HEK293 (cell line): ENCODE results near the gene PGM2.

Experiments used
- CTCF ChIA-PET: fragments of 350-600 bp; formaldehyde crosslinking; extraction: SDS; loops from one replicate; lab custom pipeline; 2021; ENCODE audit warnings: antibody characterized with exemption; lab: Yijun Ruan, JAX
- POLR2A ChIA-PET: fragments of 300-600 bp; formaldehyde crosslinking; extraction: SDS; loops from one replicate; lab custom pipeline; 2020; ENCODE audit warnings: antibody characterized with exemption, inconsistent platforms; lab: Yijun Ruan, JAX
- H3K27ac ChIP-seq: fragments of 200-500 bp; sonication (Bioruptor generic); 2 replicates; pipeline ENCODE4 v1.5.1; 2014; ENCODE audit warnings: low read depth, low read length, control low read depth, inconsistent platforms; ENCODE audit errors: extremely low read depth
- H3K36me3 ChIP-seq, 2 experiments: fragments of 200-500 bp in 1 of 2; sonication (Bioruptor generic) in 1 of 2; 1 replicate in 1 of 2; 2 replicates in 1 of 2; pipeline ENCODE4 v1.5.1; 2014 to 2017; ENCODE audit warnings: inconsistent platforms in 2 of 2, low read length in 2 of 2; ENCODE audit not compliant: control insufficient read depth in 2 of 2, insufficient read depth in 1 of 2
- H3K4me1 ChIP-seq: fragments of 200-500 bp; sonication (Bioruptor generic); 2 replicates; pipeline ENCODE4 v1.5.1; 2014; ENCODE audit warnings: mild to moderate bottlenecking, low read length, inconsistent platforms; ENCODE audit not compliant: control insufficient read depth, insufficient read depth
- H3K4me3 ChIP-seq: 2 replicates; pipeline ENCODE4 v1.5.1; 2011; ENCODE audit warnings: low read depth, mild to moderate bottlenecking, control low read depth, low read length, moderate library complexity
- H3K9me3 ChIP-seq: fragments of 200-500 bp; sonication (Bioruptor generic); 2 replicates; pipeline ENCODE4 v1.5.1; 2014; ENCODE audit warnings: low read depth, low read length, inconsistent platforms; ENCODE audit not compliant: control insufficient read depth, insufficient read depth
- KLF16 ChIP-seq: fragments of 450-650 bp; formaldehyde crosslinking; IDR thresholded peaks from 2 replicates; pipeline ENCODE4 v1.5.1; 2017; ENCODE audit warnings: missing biosample characterization, missing genetic modification characterization
- KLF9 ChIP-seq: fragments of 450-650 bp; formaldehyde crosslinking; IDR thresholded peaks from 2 replicates; pipeline ENCODE4 v1.5.1; 2016; ENCODE audit warnings: missing biosample characterization, missing genetic modification characterization, low read depth
- OVOL3 ChIP-seq: fragments of 450-650 bp; formaldehyde crosslinking; IDR thresholded peaks from 2 replicates; pipeline ENCODE4 v1.5.1; 2016; ENCODE audit warnings: missing biosample characterization, missing genetic modification characterization
- PRDM6 ChIP-seq: fragments of 450-650 bp; formaldehyde crosslinking; IDR thresholded peaks from 2 replicates; pipeline ENCODE4 v1.5.1; 2017; ENCODE audit warnings: missing biosample characterization, missing genetic modification characterization
- SCRT1 ChIP-seq: fragments of 450-650 bp; formaldehyde crosslinking; IDR thresholded peaks from 2 replicates; pipeline ENCODE4 v1.5.1; 2016; ENCODE audit warnings: missing biosample characterization, missing genetic modification characterization, borderline replicate concordance
- WT1 ChIP-seq: fragments of 450-650 bp; formaldehyde crosslinking; IDR thresholded peaks from 2 replicates; pipeline ENCODE4 v1.5.1; 2016; ENCODE audit warnings: missing biosample characterization, missing genetic modification characterization
- ZBTB1 ChIP-seq: fragments of 450-650 bp; formaldehyde crosslinking; IDR thresholded peaks from 2 replicates; pipeline ENCODE4 v1.5.1; 2016; ENCODE audit warnings: missing biosample characterization, missing genetic modification characterization
- ZBTB7A ChIP-seq: fragments of 450-650 bp; formaldehyde crosslinking; IDR thresholded peaks from 2 replicates; pipeline ENCODE4 v1.5.1; 2016; ENCODE audit warnings: low read depth, missing biosample characterization, missing genetic modification characterization
- ZFP3 ChIP-seq: fragments of 450-650 bp; formaldehyde crosslinking; IDR thresholded peaks from 2 replicates; pipeline ENCODE4 v1.5.1; 2016; ENCODE audit warnings: low read depth, missing biosample characterization, missing genetic modification characterization
- ZFP37 ChIP-seq: fragments of 450-650 bp; formaldehyde crosslinking; IDR thresholded peaks from 2 replicates; pipeline ENCODE4 v1.5.1; 2016; ENCODE audit warnings: missing biosample characterization, missing genetic modification characterization
- ZNF112 ChIP-seq: fragments of 450-650 bp; formaldehyde crosslinking; IDR thresholded peaks from 2 replicates; pipeline ENCODE4 v1.5.0; 2017; ENCODE audit warnings: missing biosample characterization, missing genetic modification characterization
- ZNF324 ChIP-seq: fragments of 450-650 bp; formaldehyde crosslinking; IDR thresholded peaks from 2 replicates; pipeline ENCODE4 v1.5.1; 2016; ENCODE audit warnings: missing biosample characterization, missing genetic modification characterization
- ZNF354C ChIP-seq: fragments of 450-650 bp; formaldehyde crosslinking; IDR thresholded peaks from 2 replicates; pipeline ENCODE4 v1.5.1; 2016; ENCODE audit warnings: missing biosample characterization, missing genetic modification characterization, low read depth, borderline replicate concordance
- ZNF362 ChIP-seq: fragments of 450-650 bp; formaldehyde crosslinking; IDR thresholded peaks from 2 replicates; pipeline ENCODE4 v1.5.1; 2016; ENCODE audit warnings: missing biosample characterization, missing genetic modification characterization
- ZNF48 ChIP-seq: fragments of 450-650 bp; formaldehyde crosslinking; IDR thresholded peaks from 2 replicates; pipeline ENCODE4 v1.5.1; 2016; ENCODE audit warnings: missing biosample characterization, missing genetic modification characterization
- ZNF510 ChIP-seq: fragments of 450-650 bp; formaldehyde crosslinking; IDR thresholded peaks from 2 replicates; pipeline ENCODE4 v1.5.1; 2018; ENCODE audit warnings: mild to moderate bottlenecking, missing genetic modification characterization, missing biosample characterization; ENCODE audit not compliant: insufficient replicate concordance
- ZNF558 ChIP-seq: fragments of 450-650 bp; formaldehyde crosslinking; IDR thresholded peaks from 2 replicates; pipeline ENCODE4 v1.5.1; 2016; ENCODE audit warnings: missing biosample characterization, missing genetic modification characterization
- ZNF596 ChIP-seq: fragments of 450-650 bp; IDR thresholded peaks from 2 replicates; pipeline ENCODE4 v1.5.0; 2018; ENCODE audit warnings: missing biosample characterization, mild to moderate bottlenecking, missing genetic modification characterization, moderate library complexity
- ZNF621 ChIP-seq: fragments of 450-650 bp; formaldehyde crosslinking; IDR thresholded peaks from 2 replicates; pipeline ENCODE4 v1.5.1; 2017; ENCODE audit warnings: missing biosample characterization, missing genetic modification characterization
- TF ChIP-seq, protein P1 (sequence below): fragments of 450-650 bp; formaldehyde crosslinking; IDR thresholded peaks from 2 replicates; pipeline ENCODE4 v1.5.1; 2016; ENCODE audit warnings: missing biosample characterization, missing genetic modification characterization
- TF ChIP-seq, protein P2 (sequence below): fragments of 450-650 bp; formaldehyde crosslinking; IDR thresholded peaks from 2 replicates; pipeline ENCODE4 v1.5.1; 2016; ENCODE audit warnings: missing biosample characterization, missing genetic modification characterization

Gene PGM2

GRCh38 chr4:37847311-37847884 is 20.9 kb downstream of the PGM2 start:
- H3K9me3 ChIP-seq = no peaks in the 10 kb centered on the region
- no peak overlapping the region for H3K4me3 ChIP-seq
- no peaks in the 10 kb centered on the region for H3K4me1 ChIP-seq
- H3K36me3 ChIP-seq = peaks cover 9 to 63% of the 10 kb centered on the region in 2 experiments; a peak in 2 of 3 replicates
- CTCF ChIA-PET = no interaction called here
- H3K27ac ChIP-seq = no peak overlapping the region
- no peak for TF ChIP-seq OVOL3 (tag by site-specific recombination)
- no peak for TF ChIP-seq PRDM6 (tag by site-specific recombination)
- no peak for TF ChIP-seq ZNF621 (tag by site-specific recombination)
- TF ChIP-seq ZNF596 = no peak
- no peak for TF ChIP-seq SCRT1 (tag by site-specific recombination)
- no peak for TF ChIP-seq WT1 (tag by site-specific recombination)
- TF ChIP-seq KLF16 (tag by site-specific recombination) = no peak
- TF ChIP-seq KLF9 = no peak
- no peak for TF ChIP-seq ZNF324 (tag by site-specific recombination)
- TF ChIP-seq, protein P1, sequence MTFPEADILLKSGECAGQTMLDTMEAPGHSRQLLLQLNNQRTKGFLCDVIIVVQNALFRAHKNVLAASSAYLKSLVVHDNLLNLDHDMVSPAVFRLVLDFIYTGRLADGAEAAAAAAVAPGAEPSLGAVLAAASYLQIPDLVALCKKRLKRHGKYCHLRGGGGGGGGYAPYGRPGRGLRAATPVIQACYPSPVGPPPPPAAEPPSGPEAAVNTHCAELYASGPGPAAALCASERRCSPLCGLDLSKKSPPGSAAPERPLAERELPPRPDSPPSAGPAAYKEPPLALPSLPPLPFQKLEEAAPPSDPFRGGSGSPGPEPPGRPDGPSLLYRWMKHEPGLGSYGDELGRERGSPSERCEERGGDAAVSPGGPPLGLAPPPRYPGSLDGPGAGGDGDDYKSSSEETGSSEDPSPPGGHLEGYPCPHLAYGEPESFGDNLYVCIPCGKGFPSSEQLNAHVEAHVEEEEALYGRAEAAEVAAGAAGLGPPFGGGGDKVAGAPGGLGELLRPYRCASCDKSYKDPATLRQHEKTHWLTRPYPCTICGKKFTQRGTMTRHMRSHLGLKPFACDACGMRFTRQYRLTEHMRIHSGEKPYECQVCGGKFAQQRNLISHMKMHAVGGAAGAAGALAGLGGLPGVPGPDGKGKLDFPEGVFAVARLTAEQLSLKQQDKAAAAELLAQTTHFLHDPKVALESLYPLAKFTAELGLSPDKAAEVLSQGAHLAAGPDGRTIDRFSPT (tag by site-specific recombination) = no peak
- TF ChIP-seq ZNF558 (tag by site-specific recombination) = no peak
- TF ChIP-seq ZFP37 = no peak
- no peak for TF ChIP-seq ZFP3 (tag by site-specific recombination)
- no peak for TF ChIP-seq ZNF510 (tag by site-specific recombination)
- no peak for TF ChIP-seq ZNF48
- TF ChIP-seq ZNF112 (tag by site-specific recombination) = no peak
- POLR2A ChIA-PET = no interaction called here

DNA sequence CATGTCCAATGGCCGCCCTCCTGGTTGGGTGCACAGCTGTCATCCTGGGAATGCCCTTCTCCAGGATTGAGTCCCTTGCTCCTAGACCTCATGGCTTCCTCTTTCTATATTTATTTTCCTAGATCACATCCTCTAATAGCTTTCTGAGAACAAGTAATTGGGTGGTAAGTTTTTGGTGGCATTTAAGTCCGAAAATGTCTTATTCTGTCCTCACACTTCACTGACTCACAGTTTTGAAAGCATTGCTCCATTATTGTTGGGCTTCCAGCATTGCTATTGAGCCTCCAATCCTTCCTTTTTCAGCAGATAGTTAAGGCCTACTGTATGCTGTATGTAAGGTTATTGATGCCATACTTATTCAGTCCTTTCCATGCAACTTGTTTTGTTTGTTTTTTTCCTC is 25.9 kb downstream of the PGM2 start:
- TF ChIP-seq ZBTB1 (tag by site-specific recombination) (no peak), ZNF354C (tag by site-specific recombination) (no peak), ZBTB7A (no peak), ZNF362 (tag by site-specific recombination) (no peak)
- TF ChIP-seq, protein P2, sequence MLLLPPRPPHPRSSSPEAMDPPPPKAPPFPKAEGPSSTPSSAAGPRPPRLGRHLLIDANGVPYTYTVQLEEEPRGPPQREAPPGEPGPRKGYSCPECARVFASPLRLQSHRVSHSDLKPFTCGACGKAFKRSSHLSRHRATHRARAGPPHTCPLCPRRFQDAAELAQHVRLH (tag by site-specific recombination) = no peak
- Histone ChIP-seq H3K4me3 (no peak overlapping the region), H3K36me3 (peaks cover 5 to 54% of the 10 kb centered on the region in 2 experiments), H3K27ac (no peak overlapping the region), H3K4me1 (no peaks in the 10 kb centered on the region), H3K9me3 (no peaks in the 10 kb centered on the region)
- CTCF ChIA-PET = interaction anchor here (0.6 kb wide), 1 partner anchor 677 kb away, joined by 3 read pairs; no protein-coding TSS in a partner anchor
- POLR2A ChIA-PET = no interaction called here
